Measurements from ENCODE around the gene IL25. TPM values are rescaled to one million over a fixed set of nuclear protein-coding genes. Genes with fewer than 3 reads are reported as not detected.

Gene IL25
- polyA plus RNA-seq, 6 donors from 2014 or later = not detected

GRCh38 chr14:23358042-23358441 lies 14.6 kb upstream of the IL25 start:
- DNase-seq (no peak), ATAC-seq (ENCODE audit: low read depth in 2 of 2) (no peak)
- peaks cover 0 to 8% of the 10 kb centered on the region in 2 donors for H3K36me3 Mint-ChIP-seq
- no peaks in the 10 kb centered on the region for H3K9me3 Mint-ChIP-seq
- no peak overlapping the region for H3K27ac Mint-ChIP-seq
- no peak overlapping the region for H3K4me3 Mint-ChIP-seq
- H3K27me3 Mint-ChIP-seq = peaks cover 50 to 73% (median 50%) of the 10 kb centered on the region in 3 donors
- peaks cover 3 to 8% (median 7%) of the 10 kb centered on the region in 3 donors for H3K4me1 Mint-ChIP-seq

DNA sequence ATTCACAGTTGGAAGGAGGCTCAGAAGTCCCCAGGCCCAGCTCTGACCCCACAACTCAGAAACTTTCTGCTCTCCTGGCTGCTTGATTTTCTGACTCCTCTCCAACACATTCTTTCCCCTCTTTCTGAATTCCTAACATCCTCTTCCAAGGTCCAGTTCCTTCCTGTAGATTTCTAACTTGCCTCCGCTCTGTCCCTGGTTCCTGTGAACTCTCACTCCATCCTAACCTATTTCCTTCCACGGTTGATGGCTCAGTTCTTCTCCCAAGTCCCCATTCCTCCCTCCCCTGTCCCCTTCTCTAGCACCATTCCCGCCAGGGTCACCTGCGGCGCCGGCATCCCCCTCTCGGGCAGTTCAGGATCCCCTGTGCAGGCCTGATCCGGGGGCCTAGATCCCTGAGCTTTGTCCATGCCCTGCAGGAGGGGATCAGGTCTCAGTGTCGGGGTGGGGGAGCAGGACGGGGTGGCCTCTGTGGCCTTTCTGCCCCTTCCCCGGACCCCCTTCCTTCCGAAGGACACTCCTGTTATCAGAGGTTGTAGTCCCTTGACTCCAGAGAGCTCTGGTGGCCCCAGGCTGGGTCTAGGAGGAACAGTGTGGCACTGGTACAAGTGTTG lies 13.9 kb upstream of the IL25 start:
- Mint-ChIP-seq H3K27me3 (peaks cover 44 to 73% (median 47%) of the 10 kb centered on the region in 3 donors), H3K4me1 (peaks cover 0 to 2% (median 1%) of the 10 kb centered on the region in 3 donors), H3K9me3 (no peaks in the 10 kb centered on the region), H3K4me3 (no peak overlapping the region), H3K36me3 (peaks cover 0 to 2% of the 10 kb centered on the region in 2 donors), H3K27ac (no peak overlapping the region)
- DNase-seq (no peak), ATAC-seq (ENCODE audit: low read depth in 2 of 2) (no peak)

DNA sequence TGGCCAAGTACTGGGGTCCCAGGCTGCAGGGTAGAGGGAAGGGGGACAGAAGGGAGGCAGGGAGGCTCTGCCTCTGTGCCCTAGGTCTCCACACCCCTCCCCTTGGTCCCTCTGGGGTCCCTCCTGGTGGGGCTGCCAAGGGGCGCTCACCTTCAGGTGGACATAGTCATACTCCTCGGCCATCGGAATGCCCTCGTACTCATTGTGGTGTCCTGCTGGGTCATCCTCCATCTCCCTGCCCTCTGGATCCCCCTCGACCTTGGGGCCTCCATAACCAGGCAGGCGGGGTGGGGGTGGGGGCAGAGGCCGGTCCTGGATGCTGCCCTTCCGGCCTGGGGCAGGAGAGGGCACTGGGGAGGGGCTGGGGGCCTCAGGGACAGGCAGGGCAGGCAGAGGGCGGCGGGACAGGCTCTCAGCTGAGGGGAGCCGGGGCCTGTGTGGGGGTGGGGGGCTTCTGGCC lies 13.4 kb upstream of the IL25 start:
- ATAC-seq (ENCODE audit: low read depth in 2 of 2) = no peak
- no peaks in the 10 kb centered on the region for H3K36me3 Mint-ChIP-seq
- H3K9me3 Mint-ChIP-seq = no peaks in the 10 kb centered on the region
- H3K4me1 Mint-ChIP-seq = no peaks in the 10 kb centered on the region
- H3K27ac Mint-ChIP-seq = no peak overlapping the region
- peaks cover 42 to 73% (median 42%) of the 10 kb centered on the region in 3 donors for H3K27me3 Mint-ChIP-seq
- no peak overlapping the region for H3K4me3 Mint-ChIP-seq
- DNase-seq = no peak

DNA sequence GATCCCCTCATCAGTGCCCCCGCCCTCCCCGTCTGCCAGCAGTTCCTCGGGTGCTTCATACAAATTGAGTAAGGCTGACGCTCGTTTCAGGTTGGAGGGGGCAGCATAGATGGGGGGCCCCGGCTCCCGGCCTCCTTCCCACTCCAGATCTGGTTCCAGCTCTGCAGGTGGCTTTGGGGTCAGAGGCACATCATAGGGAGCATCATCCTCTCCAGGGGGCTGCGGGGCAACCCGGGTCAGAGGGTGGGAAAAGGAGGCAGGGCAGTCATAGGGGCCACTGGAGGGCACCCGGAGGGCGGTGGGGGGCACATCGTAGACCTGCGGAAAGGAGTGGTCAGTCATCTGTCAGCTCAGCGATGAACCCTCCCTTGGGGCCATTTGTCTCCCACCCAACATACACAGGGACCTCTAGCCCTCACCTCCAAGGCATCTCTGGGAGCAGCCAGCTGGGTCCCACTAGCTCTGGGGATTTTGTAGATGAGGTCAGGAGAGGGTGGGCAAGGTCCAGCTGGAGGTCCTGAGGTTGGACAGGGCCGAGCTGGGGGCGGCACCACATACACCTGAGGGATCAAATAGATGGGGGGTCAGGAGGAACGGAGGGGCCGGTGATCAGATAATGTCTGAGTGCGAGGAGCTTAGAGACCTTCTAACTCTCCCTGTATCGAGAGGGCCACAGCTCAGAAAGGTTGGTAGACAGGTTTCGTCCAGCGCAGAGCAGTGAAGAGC lies 12.7 kb upstream of the IL25 start:
- no peak for ATAC-seq (ENCODE audit: low read depth in 2 of 2)
- Mint-ChIP-seq H3K36me3 (no peaks in the 10 kb centered on the region), H3K27ac (no peak overlapping the region), H3K9me3 (no peaks in the 10 kb centered on the region), H3K4me3 (no peak overlapping the region), H3K27me3 (peaks cover 35 to 73% (median 42%) of the 10 kb centered on the region in 3 donors), H3K4me1 (peaks cover 0 to under 1% (median 0%) of the 10 kb centered on the region in 3 donors)
- DNase-seq = no peak

GRCh38 chr14:23360496-23360895 lies 12.1 kb upstream of the IL25 start:
- Mint-ChIP-seq H3K4me3 (no peak overlapping the region), H3K9me3 (no peaks in the 10 kb centered on the region), H3K36me3 (no peaks in the 10 kb centered on the region), H3K27ac (no peak overlapping the region), H3K4me1 (peaks cover 0 to 1% (median 0%) of the 10 kb centered on the region in 3 donors), H3K27me3 (peaks cover 29 to 68% (median 37%) of the 10 kb centered on the region in 3 donors)
- no peak for DNase-seq
- ATAC-seq (ENCODE audit: low read depth in 2 of 2) = no peak

- no peak overlapping the region for H3K27ac Mint-ChIP-seq
Observed at GRCh38 chr14:23361320-23361719, 11.3 kb upstream of the IL25 start.

GRCh38 chr14:23361763-23362162 lies 10.8 kb upstream of the IL25 start:
- DNase-seq (no peak), ATAC-seq (ENCODE audit: low read depth in 2 of 2) (no peak)
- Mint-ChIP-seq H3K27ac (no peak overlapping the region), H3K27me3 (peaks cover 20 to 66% (median 34%) of the 10 kb centered on the region in 3 donors), H3K9me3 (no peaks in the 10 kb centered on the region), H3K36me3 (no peaks in the 10 kb centered on the region), H3K4me3 (no peak overlapping the region), H3K4me1 (peaks cover 0 to 1% (median 0%) of the 10 kb centered on the region in 3 donors)

More at GRCh38 chr14:23361320-23361719, 11.3 kb upstream of the IL25 start:
- peaks cover 24 to 65% (median 32%) of the 10 kb centered on the region in 3 donors for H3K27me3 Mint-ChIP-seq
- no peaks in the 10 kb centered on the region for H3K36me3 Mint-ChIP-seq
- no peaks in the 10 kb centered on the region for H3K9me3 Mint-ChIP-seq
- ATAC-seq (ENCODE audit: low read depth in 2 of 2) = no peak
- no peak overlapping the region for H3K4me3 Mint-ChIP-seq
- DNase-seq = no peak
- peaks cover 0 to 1% (median 0%) of the 10 kb centered on the region in 3 donors for H3K4me1 Mint-ChIP-seq

DNA sequence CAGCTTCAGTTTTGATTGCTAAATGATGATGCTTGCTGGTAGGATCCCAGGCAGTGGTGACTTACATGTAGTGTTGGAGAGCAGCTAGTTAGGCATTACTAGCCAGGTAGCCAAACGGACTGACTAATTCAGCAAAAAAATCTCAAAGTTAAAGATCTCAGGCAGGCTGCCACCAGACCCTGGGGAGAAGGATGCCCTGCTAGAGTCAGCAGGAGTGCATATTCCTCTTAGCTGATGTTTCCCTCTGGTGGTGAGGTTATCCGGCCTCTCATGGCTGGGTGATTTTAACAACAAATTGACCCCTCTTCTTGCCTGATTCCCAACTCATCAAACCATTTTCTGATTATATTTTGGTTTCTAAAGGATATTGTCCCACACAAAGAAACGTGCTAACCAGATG lies 10.4 kb upstream of the IL25 start:
- no peak for DNase-seq
- Mint-ChIP-seq H3K27me3 (peaks cover 25 to 70% (median 38%) of the 10 kb centered on the region in 3 donors), H3K4me1 (peaks cover 0 to 1% (median 0%) of the 10 kb centered on the region in 3 donors), H3K36me3 (no peaks in the 10 kb centered on the region), H3K9me3 (peaks cover 0 to 2% (median 0%) of the 10 kb centered on the region in 7 donors), H3K27ac (no peak overlapping the region), H3K4me3 (no peak overlapping the region)
- no peak for ATAC-seq (ENCODE audit: low read depth in 2 of 2)

DNA sequence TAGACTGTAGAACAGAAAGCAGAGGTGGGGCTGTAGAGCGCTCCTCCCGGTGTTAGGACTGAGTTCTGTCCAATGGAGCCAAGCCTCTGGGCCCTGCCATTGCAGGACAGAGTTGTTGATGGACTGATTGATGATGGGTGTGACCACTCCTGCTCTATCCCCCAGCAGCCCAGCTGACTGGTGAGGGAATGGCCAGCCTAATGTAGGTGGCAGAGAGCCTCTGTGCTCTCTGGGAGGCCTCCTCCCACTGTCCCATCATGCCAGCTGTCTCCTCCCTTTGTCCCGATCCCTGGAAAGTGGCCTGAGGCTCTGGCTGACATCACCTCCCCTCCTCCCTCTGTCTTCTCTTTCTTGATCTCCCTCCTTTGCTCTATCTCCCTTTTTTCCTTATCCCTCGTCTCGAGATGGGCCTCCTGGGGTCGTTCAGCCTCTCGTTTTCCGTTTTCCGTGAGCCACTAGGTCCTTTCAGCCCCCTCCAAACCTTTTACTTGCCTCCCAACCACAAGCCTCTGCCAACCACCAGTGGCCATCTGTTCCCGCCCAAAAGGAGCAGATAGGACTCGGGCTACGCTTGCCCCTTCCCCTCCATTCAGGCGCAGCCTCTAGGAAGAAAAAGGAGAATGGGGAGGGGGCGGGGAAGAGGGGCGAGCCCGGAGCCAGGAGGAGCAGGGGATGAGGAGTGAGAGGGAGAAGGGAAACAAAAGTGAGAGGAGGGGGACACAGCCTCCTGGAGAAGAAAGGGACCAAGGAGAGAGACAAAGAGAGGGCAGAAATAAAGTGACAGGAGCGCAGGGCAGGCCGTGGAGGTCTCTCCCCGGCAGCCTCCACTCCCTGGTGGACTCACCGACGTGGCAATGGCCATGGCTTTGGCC lies 8.2 kb upstream of the IL25 start:
- no peak for DNase-seq
- Mint-ChIP-seq H3K9me3 (peaks cover 0 to 2% (median 0%) of the 10 kb centered on the region in 7 donors), H3K36me3 (no peaks in the 10 kb centered on the region), H3K4me1 (peaks cover 0 to 1% (median 0%) of the 10 kb centered on the region in 3 donors), H3K4me3 (peak overlapping the region in 4 of 8 donors; percentile 20 to 25 (median 22)), H3K27ac (peak overlapping the region in 1 of 6 donors; percentile 84), H3K27me3 (peaks cover 39 to 79% (median 54%) of the 10 kb centered on the region in 3 donors)
- no peak for ATAC-seq (ENCODE audit: low read depth in 2 of 2)

DNA sequence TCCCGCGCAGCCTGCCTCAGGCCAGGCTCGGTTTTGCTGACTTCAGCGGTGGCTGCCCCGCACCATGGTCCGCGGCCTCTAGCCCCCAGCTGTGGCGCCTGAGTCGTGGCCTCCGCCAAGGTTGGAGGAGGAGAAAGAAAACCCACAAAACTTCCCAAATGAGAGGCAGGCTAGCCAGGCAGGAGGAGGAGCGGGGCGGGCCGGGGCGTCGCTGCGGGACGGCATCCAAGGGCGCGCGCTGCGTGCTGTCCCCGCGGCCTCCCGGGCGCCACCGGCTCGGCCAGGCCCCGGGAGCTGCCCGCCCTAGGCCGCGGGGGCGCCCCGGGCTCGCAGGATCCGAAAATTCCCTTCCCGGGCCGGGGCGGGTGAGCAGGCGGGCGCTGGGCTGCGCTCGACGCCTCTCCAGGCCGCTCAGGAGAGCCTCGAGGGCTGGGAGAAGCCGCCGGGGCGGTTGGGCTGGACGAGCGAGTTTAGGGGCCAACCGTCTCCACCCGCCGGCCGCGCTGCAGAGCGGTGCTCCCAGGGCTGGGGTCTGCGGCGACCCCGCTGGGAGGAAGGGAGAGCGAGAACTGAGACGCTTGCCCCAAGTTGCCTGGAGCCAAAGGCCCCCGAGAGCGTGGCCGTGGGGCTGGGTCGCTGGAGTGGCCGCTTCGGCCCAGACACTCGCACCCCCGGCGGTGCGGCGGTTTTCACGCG lies 7.4 kb upstream of the IL25 start, which contains the start of gene EFS:
Gene EFS (minus strand): TSS at position 137 of the 696 bp plus-strand sequence. CDS start 147 bp downstream, outside the sequence.
- H3K27ac Mint-ChIP-seq = peak within 1 kb of the TSS in 1 of 6 donors; percentile 84
- H3K4me3 Mint-ChIP-seq = peak within 1 kb of the TSS in 4 of 8 donors; percentile 20 to 25 (median 22)

DNA sequence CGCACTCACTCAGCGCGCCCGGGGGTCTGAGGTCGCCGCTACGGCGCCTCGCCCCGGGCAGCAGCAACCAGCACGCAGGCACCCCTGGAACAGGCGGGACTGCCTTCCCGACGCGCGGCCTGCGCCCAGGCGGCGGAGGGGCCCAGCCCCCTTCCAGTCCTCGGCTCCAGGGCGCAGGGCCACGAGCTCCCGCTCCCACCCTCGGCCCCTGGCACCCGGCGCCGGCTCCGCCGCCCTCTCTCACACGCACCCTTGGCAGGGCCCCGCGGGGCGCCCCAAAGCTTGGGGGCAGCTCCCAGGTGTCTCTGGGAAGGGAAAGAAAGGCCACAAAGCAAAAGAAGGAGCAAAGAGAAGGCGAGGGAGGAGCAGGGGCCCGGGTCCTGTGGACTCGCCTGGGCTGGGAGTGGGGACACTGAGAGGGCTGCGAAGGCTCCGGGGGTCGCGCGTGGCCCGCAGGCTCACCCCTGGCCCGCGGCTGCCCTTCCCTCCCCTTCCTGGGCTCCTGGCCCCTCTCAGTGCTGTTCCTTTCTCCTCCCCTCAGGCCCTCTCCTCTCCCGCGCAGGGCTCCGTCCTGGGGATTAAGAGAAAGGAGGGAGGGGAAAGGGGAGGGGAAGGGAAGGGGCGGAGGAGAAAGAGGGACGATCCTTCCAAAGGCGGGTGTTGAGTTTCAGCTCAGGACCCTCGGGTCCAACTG lies 6.7 kb upstream of the IL25 start:
- Mint-ChIP-seq H3K36me3 (no peaks in the 10 kb centered on the region), H3K27ac (no peak overlapping the region), H3K27me3 (peaks cover 37 to 69% (median 52%) of the 10 kb centered on the region in 3 donors), H3K9me3 (peaks cover 0 to 2% (median 0%) of the 10 kb centered on the region in 7 donors), H3K4me3 (no peak overlapping the region), H3K4me1 (peaks cover 0 to 1% (median 0%) of the 10 kb centered on the region in 3 donors)
- DNase-seq = no peak
- no peak for ATAC-seq (ENCODE audit: low read depth in 2 of 2)

More for the DNA sequence above, 7.4 kb upstream of the IL25 start, which contains the start of gene EFS:
- DNase-seq (no peak), ATAC-seq (ENCODE audit: low read depth in 2 of 2) (no peak)
- H3K27me3 Mint-ChIP-seq = peaks cover 39 to 74% (median 55%) of the 10 kb centered on the region in 3 donors
- peaks cover 0 to 2% (median 0%) of the 10 kb centered on the region in 7 donors for H3K9me3 Mint-ChIP-seq
- H3K36me3 Mint-ChIP-seq = no peaks in the 10 kb centered on the region
- H3K4me1 Mint-ChIP-seq = peaks cover 0 to 1% (median 0%) of the 10 kb centered on the region in 3 donors

DNA sequence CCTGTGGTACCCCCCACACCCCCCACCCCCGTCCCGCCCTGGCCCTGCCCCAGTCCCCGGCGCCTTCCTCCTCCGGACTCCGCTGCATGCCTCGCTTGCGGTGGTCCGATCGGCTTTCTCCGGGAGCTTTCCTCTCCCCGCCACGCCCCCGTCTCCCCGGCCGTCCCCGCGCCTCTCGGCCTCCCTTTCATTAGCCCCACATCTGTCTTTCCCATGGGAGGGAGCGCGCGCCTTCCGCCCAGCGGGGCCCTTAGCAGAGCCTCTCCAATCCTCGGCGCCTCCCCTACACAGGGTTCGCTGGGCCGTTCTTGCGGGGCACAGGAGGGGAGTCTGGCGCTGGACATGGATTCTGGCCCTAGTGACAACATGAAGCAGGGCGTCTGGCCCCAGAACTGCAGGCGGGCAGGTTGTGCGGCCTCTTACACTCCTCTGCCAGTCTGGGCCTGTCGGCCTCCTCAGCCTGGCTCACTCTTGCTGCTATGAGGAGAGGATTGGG lies 6.1 kb upstream of the IL25 start:
- Mint-ChIP-seq H3K27me3 (peaks cover 33 to 72% (median 47%) of the 10 kb centered on the region in 3 donors), H3K27ac (no peak overlapping the region)

More for the DNA sequence above, 6.1 kb upstream of the IL25 start:
- H3K9me3 Mint-ChIP-seq = peaks cover 0 to 2% (median 0%) of the 10 kb centered on the region in 7 donors
- H3K4me3 Mint-ChIP-seq = no peak overlapping the region
- peaks cover 0 to 1% (median 0%) of the 10 kb centered on the region in 3 donors for H3K4me1 Mint-ChIP-seq
- H3K36me3 Mint-ChIP-seq = no peaks in the 10 kb centered on the region
- DNase-seq (no peak), ATAC-seq (ENCODE audit: low read depth in 2 of 2) (no peak)

Measured in naive B cell (primary cell).